G401.6 (cell line): ENCODE measurements around the gene ZNF277.

ENCODE experiments used
- FAIRE-seq: peaks from 2 replicates; lab custom pipeline; 2012; peaks lifted over from hg19 to GRCh38; lab: Jason Lieb, UNC

ZNF277 gene

DNA sequence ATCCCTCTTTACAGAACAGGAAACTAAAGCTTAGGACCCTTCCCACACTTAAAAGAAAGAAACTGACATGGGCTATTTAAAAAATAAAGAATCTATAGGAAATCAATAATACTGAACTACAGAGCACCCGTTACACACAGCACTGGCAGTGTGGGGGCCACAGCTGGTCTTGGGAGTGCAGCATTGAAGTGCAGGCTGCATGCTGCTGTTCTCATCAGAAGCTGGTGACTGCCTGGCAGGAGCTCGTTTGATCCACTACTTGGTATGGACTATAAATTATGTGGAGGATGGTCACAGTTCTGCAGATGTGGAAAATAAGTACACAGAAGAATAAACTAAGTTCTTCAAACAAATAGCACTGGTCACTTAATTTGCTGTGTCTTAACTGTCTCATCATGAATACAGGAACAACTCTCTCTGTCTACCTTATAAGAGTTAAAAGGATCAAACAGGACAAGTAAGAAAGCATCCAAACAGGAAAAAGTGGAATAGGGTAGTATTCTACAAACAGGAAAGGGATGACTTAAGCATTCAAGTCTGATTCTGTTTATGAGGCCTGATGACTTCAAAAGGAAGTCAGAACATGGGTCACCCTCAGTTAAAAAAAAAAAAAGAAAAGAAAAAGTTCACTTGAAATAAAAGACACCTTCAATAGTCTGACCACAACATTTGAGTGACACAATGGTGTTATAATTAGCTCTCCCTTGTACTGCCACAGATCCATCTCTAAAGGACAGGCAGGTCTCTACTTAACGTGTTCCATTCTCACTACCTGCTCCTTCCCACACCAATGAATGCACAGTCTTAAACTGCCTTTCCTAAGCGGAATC is 21.3 kb upstream of the ZNF277 start:
- FAIRE-seq: no peak

DNA sequence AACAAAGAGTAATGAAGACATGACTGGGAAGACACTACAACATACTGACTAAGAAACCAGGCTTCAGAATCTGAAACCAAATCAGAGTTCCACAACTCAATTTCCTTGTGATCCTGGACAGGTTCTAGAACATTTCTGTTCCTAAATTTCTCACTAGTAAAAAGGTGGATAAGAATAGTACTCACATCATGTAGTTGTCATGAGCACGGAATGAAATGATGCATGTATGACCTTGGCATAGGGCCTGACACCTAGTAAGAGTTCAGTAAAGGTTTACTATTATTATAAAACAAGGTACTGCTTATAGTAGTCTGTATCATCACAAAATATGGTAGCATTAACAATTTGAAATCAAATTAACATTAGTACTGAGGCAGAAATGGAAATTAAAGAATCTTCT is 20.2 kb upstream of the ZNF277 start:
- no peak for FAIRE-seq

DNA sequence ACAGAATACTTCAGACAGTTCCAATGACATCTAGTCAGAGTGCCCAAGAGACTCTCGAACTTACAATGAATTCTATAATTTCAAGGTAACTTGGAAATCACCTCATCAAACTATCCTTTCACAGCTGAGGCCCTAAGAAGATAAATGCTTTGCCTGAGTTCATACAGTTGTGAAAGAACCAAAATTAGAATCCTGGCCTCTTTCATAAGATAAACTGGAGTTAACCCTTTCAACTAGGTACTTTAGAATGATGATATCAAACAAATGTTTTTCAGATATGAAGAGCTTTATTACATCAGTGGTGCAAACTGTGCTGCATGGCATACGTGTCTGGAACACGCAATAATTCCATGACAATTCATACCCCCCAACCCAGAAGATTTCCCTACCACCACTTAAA is 18.2 kb upstream of the ZNF277 start:
- FAIRE-seq: no peak

DNA sequence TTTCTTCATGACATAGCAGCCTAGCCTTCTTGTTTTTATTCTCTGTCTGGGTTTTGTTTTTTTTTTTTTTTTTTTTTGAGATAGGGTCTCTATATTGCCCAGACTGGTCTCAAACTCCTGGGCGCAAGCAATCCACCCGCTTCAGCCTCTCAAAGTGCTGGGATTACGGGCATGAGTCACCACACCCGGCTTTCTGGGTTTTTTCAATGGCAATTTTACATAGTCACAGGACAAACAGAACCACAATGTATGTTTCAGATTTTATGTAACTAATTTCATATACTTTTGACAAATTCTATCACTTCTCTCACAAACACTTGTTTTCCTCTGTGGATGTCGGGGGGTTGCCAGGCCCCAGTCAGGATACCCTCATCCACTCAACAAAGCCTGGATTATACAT is 16.8 kb upstream of the ZNF277 start:
- FAIRE-seq: no peak

DNA sequence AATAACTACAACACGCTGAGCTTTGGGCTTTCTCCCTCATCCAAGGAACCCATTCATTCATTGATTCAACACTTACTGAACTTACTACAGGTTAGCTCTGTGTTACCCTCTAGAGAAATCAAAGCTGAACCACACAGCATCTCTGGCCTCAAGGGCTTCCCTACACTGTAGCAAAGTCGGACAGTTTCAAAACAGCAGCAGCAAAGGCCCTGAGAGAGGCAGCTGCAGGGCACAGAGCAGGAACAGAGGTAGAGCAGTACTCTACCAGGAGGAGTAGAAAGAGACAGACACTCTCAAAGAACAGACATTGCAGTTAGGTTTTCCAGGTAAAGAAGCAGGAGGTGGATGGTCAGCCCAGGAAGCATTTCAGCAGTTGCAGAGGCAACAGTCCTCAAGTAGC is 16.4 kb upstream of the ZNF277 start:
- FAIRE-seq: no peak

DNA sequence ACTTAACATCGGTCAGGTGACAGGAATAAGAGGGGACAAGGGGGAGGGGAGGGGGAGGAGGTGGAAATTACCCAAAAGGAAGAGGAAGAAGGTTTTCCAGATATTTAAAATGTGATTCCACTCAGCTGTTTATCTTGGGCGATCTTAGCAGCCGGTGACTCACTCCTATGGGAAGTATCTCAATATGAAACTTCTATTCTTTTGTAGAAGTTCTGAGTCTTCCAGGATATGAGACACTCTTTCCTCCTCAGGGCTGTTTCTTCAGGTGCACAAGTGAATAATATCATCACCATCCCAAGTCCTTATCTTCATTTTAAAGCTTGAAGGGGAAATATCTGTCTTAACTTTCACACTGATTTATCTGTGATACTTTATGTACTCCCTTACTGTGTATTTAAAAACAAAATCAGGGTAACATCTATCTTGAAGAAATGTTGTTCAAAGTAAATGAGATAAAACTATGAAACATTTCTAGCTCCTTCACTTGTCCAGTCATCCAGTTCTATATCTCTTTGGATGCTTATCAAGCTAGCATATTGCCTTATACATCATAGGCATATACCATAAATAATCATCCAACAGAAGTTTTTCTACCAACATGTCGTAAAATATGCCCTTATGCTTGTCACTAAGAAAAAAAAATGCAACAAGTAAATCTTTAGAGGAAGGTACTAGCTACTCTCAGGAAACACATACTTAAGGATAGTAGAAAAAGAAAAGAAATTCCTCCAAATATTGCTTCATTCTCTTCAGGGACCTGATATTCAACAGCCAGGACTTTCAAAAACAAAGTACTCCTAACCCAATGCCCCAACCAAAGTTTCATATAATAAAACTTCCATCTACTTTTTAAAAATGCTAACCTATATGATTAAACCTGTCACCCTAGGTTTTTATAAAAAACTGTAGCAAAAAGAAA is 14.0 kb upstream of the ZNF277 start:
- no peak for FAIRE-seq

DNA sequence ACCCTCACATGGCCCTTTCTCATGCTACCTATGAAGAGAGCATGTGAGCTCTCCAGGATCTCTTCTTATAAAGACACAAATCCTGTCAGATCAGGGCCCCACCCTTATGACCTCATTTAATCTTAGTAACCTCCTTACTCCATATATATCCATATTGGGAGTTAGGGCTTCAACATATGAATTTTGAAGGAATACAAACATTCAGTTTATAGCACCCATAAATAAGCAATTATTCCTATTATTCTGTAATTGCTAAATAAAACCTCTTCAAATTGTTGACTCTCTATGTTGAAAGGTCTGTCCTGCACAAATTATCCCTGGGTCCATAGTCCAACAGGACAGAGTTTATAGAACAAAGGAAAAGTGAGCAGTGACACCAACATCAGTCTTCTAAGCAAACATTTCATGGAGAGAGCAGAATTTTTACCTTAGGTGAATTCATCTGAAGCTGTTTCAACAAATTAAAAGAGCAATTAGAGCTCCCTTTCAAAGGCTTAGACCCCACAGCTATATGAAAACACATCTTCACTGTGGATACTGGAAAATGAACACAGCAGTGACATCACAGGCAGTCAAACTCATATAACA is 12.5 kb upstream of the ZNF277 start:
- FAIRE-seq: no peak

DNA sequence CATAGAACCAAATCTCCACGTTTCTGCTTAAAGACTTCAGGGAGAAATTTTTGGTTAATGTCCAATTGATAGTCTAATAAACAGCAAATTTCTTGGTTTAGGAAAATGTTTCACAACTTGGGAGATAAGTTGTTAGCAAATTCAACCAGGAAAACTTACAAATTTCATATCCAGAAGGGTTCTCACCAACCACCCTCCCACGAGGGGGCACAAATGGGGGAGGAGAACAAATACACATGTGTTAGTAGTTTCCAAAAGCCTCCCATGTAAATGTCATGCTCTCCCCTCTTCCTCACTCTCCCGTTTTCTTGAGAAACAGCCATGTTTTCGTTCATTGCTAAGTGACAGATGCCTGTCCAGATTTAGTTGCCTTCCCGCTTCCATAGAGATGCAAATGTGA is 10.8 kb upstream of the ZNF277 start:
- FAIRE-seq: no peak

DNA sequence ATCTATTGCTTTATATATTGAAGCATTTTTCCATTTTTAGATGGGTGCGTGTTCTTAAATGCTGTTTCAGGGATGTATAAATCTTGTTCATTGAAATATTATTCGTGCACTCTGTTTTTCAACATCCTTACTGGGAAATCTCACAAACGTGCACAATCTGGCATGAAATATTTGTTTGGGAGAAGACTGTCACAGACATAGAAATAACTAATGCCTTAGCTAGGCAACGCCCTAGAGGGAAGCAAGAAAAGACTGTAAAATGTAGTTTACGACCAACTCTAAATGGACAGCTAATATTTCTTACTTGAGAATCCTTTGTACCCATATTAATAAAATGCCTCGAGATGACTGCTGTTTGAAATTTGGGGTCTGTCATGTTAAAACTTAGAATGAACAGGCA is 9.2 kb upstream of the ZNF277 start:
- FAIRE-seq: no peak

DNA sequence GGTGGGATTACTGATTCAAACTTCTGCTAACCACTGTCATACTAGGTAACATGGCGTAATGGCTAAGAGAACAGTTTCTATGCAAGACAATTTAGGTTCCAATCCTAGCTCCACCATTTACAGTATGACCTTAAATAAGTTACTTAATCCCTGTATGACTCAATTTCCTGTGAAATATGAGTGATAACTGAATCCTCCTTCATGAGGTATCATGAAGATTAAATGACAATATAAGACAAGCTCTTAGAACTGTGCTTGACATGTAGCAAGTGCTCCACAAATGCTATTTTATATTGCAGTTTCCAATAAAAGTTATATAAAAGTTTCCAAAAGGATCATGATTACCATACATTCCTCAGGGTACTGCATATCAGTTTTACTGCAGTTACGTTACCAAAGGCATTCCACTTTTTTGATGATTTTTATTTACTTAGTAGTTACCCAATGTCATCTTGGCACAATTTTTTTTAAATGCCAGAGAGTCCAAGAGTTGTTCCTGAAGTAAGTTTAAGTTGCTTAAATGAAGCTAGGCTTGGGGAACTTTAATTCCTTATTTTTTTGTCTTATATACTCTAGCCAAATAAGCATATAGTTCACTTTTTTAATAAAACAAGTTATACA is 7.3 kb upstream of the ZNF277 start:
- no peak for FAIRE-seq

DNA sequence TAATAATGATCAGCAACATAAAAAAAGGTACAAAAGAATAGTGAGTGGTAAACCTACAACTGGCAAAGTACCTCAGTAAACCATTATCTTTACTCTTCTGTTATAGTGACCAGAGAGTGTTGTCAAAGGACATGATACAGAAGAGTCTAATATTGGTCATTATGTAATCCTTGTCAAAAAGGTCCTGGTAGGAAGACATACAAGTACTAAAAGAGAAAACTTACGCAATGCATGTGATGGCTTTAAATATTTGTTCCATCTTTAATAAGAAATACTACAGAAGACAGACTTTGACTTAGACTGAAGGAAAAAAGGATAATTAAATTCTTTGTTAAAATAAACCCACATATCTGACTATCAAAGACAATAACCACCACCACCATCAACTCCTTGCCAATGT is 6.8 kb upstream of the ZNF277 start:
- FAIRE-seq: no peak

DNA sequence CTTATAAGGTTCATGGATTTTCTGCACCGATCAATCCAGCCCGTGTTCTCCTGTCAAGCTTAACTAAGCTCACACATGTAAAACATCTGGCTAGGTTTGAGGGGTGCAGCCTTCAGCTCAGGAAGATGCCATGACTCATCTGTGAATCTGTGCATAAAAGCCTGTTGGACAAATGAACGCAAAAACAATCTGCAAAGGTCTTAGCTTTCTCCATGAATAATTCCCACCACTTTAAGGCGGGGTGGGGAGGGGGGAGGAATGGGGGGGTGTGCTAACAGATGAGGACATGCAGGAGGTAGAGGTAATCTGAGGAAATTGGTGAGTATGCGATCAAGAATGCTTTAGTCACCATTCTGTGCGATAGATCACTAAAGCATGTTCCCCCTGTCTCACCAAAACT is 5.1 kb upstream of the ZNF277 start:
- no peak for FAIRE-seq

DNA sequence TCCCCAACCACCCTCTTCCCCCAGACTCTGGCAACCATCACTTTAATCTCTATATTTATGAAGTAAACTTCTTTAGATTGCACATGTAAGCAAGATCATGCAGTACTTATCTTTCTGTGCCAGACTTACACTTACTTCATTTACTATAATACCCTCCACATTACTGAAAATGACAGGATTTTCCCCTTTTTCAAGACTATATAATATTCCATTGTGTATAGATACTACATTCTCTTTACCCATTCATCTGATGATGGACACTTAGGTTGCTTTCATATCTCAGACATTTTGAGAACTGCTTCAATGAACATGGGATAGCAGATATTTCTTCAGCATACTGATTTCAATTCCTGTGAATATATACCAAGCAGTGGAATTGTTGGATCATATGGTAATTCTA is 4.7 kb upstream of the ZNF277 start:
- FAIRE-seq: no peak

DNA sequence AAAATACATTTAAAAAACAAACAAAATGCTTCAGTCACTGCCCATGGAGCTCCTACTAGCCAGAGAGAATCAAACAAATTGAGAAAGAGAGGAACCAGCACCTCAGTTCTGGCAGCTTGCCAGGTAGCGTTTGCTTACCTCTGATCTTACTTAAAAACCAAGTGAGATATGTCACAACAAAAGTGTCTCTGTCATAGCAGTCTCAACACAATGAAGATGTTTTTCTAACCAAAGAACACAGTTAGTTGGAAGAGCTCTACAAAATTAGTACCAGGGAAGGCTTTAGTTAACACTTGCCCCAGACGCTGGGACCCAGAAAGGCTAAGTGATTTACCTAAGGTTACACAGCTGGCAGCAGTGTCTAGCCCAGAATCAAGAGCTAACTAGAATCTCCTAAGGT is 3.7 kb upstream of the ZNF277 start:
- FAIRE-seq: no peak

DNA sequence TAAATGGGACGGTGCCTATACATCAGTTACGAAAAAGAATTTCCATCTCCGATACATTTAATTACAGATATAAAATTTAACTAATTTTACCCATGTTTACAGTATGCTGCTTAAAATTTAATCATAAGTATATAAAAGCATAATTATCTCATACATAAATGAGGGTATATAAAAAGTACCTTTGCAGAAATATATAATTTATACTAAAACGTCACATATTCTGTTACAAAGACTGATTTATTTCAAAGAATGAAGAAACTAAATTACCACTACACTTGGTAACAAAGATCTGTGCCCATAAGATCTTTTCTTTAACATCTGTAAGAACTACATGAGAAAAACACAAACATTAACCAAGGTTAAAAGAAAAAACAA is 3.1 kb upstream of the ZNF277 start:
- no peak for FAIRE-seq

DNA sequence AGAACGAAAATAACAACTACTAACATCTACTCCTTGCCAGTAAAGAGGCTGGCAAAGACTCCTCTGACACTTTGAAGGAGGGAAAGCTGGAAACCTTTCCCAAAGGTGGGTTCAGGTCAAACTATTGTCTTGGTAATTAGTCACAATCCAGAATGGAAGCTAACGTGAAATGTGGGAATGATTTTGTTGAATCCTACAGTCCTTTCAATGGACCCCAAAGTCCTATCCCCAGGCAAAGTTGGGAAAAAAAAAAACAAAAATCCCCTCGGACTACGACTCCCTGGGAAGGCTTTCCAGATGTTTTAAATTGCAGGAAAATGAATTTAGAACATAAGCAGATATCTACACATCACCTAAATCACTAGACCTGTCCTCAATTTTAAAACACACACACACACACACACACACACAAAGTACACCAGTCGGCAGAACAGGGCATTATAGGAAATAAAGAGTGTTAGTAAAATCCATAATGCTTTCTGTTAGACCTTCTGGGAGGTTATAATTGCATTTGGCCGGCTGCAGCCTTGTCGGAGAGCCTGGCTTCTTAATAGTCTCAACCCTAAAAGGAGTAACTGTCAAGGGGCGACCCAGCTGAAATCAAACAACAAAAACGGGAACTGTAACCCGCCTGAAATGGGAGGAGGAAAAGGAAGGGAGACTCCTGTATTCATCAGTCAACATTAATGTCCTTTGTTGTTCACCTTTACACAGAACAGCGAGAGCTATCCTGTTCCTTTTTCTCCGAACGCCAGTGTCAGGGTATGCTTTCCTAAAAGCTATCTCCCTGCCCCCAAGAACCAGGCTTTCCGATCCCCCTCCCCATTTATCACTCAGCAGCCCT is 1.8 kb upstream of the ZNF277 start:
- FAIRE-seq: no peak

DNA sequence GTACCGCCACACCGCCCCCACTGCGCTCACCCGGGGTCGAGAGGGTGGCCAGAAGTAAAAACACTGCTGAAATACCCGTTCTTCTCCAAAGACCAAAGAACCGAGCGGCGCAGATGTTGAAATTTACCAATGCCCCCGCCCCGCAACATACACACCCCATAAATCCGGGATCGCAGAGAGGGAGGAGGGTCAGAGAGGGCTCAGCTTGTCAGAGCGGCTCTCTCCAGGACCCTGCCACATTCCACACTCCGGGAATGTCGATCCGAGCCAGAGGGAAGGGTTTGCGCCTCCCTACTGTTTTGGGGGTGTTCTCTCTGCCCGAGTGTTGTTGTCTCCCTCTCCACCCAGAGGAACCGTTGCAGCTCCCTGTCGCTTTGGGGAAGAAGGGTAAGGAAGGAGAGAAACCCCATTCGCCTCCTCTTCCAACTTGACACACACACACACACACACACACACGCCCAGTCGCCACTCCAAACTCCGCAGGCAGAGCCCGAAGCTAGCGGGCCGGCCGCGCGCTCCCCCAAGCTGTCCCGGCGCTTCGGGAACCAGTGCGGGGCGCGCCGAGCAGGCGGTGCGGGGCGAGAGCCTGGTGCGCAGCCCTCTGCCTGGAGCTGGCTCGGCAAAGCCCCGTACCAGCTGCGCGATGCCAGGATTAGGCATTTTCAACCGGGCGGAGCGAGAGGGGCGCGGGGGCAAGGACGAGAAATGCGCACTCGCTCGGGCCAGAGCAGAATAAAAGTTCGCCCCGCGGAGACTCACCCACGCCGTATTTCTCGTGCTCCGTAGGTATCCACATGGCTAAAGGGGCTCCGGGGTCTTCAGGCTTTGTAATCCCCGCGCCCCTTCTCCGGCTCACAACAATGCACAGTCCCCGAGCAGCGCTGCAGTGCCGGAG is 905 bp upstream of the ZNF277 start:
- no peak for FAIRE-seq

DNA sequence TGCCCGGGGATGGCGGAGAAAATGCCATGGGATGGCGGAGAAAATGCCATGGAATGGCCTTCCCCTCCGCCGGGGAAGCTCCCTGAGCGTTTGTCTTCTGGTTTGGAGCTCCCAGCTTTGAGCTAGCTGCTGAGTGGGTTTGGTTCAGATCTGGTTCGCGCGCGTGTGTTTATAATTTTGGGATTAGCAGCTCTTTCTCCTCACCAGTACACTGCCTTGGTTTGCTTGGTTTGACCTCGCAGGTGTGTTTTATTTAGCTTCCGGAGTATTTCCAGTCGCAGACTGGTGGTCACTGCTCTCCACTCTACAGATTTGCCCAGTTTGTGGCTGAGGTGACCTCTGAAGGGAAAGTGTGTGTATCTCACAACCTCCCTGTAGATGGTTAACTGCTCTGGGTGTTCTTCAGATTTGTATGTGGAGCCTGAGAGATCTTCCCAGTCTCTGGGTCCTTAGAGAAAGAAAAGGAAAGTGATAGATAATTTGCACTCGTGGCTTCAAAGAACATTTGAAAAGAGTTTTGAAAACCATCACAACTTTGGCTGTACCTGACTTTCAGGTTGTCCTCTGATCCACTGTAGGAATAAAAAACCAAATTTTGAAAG is 597 bp downstream of the ZNF277 start:
- no peak for FAIRE-seq

DNA sequence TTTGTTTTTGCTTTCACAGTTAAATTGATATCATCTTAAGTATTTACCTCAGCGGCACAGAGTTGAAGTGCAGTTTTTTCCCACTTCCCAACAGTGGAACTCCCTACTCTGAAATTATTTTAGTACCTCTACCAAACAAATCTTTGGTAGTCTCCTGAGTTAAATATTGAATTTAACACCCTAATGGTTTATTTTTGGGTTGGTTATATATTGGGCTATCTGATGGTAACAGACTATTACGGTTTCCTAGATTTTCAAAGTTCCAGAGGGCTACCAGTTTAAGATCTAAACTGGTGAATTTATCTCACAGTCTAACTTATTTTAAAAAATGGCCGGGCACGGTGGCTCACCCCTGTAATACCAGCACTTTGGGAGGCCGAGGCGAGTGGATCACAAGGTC is 1.3 kb downstream of the ZNF277 start:
- no peak for FAIRE-seq

DNA sequence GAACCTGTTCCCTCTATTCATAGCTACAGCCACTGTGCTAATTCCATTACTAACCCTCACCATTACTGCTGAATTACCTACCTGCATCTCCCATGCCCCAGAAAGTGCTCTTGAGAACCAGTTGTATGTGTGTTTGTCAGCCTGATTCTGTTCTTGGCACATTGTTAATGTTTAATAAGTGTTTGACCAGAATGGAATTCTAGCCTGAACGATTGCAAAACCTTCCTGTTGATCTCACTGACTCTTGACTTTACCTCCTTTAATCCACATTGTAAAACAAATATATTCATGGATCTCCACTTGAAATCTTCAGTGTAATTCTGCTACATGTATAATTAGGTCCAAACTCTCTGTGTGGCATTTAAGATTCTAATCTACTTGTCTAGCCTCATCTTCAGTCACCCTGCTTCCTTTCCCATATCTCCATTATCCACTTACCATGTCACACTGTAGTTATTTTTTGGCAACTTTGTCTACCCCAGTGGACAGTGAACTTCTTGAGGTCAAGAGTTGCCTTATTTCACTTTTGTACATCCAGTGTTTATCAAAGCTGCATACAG is 4.9 kb downstream of the ZNF277 start:
- no peak for FAIRE-seq
